GM18951 (cell line): Measurements from ENCODE around the gene ZG16B.

ENCODE experiments used
- POLR2A ChIP-seq: IDR thresholded peaks from 4 replicates; pipeline ENCODE4 v1.6.1; 2011; ENCODE audit warnings: mild to moderate bottlenecking; ENCODE audit not compliant: insufficient read length, insufficient read depth; ENCODE audit errors: extremely low read depth
- in situ Hi-C: fragments of 300-500 bp; cut with MboI; formaldehyde crosslinking; loops from one replicate; pipeline ENCODE4 v1.12.0; 2022; ENCODE audit warnings: low sequenced_read_pairs, mixed read lengths, inconsistent platforms; ENCODE audit not compliant: unreplicated experiment

The ZG16B gene

GRCh38 chr16:2848933-2849725 lies 19.0 kb downstream of the ZG16B start:
- no peak for TF ChIP-seq POLR2A
- in situ Hi-C loops, result no loop called here

- no peak for TF ChIP-seq POLR2A
- in situ Hi-C loops, result no loop called here
Observed at GRCh38 chr16:2852003-2852730, 22.1 kb downstream of the ZG16B start.

- no peak for TF ChIP-seq POLR2A
- in situ Hi-C loops, result no loop called here
Observed at GRCh38 chr16:2852731-2853507, 22.8 kb downstream of the ZG16B start.

GRCh38 chr16:2853531-2854073 lies 23.5 kb downstream of the ZG16B start:
- in situ Hi-C loops, result no loop called here

GRCh38 chr16:2854700-2855309 lies 24.7 kb downstream of the ZG16B start:
- in situ Hi-C loops, result no loop called here
- no peak for TF ChIP-seq POLR2A

More at GRCh38 chr16:2853531-2854073, 23.5 kb downstream of the ZG16B start:
- TF ChIP-seq POLR2A, result no peak

- TF ChIP-seq POLR2A, result no peak
- in situ Hi-C loops, result no loop called here
Observed at GRCh38 chr16:2855536-2855935, 25.4 kb downstream of the ZG16B start.

GRCh38 chr16:2856061-2856670 lies 26.1 kb downstream of the ZG16B start:
- in situ Hi-C loops, result no loop called here
- no peak for TF ChIP-seq POLR2A

GRCh38 chr16:2856686-2857450 lies 26.8 kb downstream of the ZG16B start:
- no peak for TF ChIP-seq POLR2A
- in situ Hi-C loops, result no loop called here

- TF ChIP-seq POLR2A, result no peak
- in situ Hi-C loops, result no loop called here
Observed at GRCh38 chr16:2857451-2858244, 27.5 kb downstream of the ZG16B start, which contains the start of gene PRSS22. PRSS22 (minus strand) TSS chr16:2858170; CDS start chr16:2858104, 66 bp downstream.

- in situ Hi-C loops, result no loop called here
- TF ChIP-seq POLR2A, result no peak
Observed at GRCh38 chr16:2858245-2859025, 28.3 kb downstream of the ZG16B start.
